Activated CD4-positive, alpha-beta T cell treated with anti-CD3 and anti-CD28 coated beads, Interleukin-2, amount 10 ng/mL, durations not matched to agents 24 days and 14 days (primary cell): Measurements from ENCODE around the gene TMEM132D. TPM values are rescaled to one million over a fixed set of nuclear protein-coding genes. Genes with fewer than 3 reads are reported as not detected.

Experiments used
- DNase-seq: peaks from one replicate; pipeline ENCODE4 v3.0.0; 2022
- H3K27ac Mint-ChIP-seq: one replicate; pipeline ENCODE4 v1.8.0; 2022; ENCODE audit warnings: mild to moderate bottlenecking, mixed read lengths
- H3K27me3 Mint-ChIP-seq: one replicate; pipeline ENCODE4 v1.8.0; 2022; ENCODE audit warnings: mixed read lengths
- H3K36me3 Mint-ChIP-seq: one replicate; pipeline ENCODE4 v1.8.0; 2022; ENCODE audit warnings: low read depth, mild to moderate bottlenecking, mixed read lengths
- H3K4me1 Mint-ChIP-seq: one replicate; pipeline ENCODE4 v1.8.0; 2021; ENCODE audit warnings: mixed read lengths
- H3K4me3 Mint-ChIP-seq: one replicate; pipeline ENCODE4 v1.8.0; 2022; ENCODE audit warnings: mild to moderate bottlenecking, moderate library complexity, mixed read lengths
- H3K9me3 Mint-ChIP-seq: one replicate; pipeline ENCODE4 v1.8.0; 2021; ENCODE audit warnings: mixed read lengths
- intact Hi-C: fragments of 100-400 bp; cut with micrococcal nuclease; formaldehyde crosslinking; loops from one replicate; pipeline ENCODE4 v1.15.1; 2023
- total RNA-seq: library from RNA; stranded (reverse); gene quantifications from 2 replicates; pipeline ENCODE4 v1.2.3, GENCODE V29; 2022

TMEM132D gene
- total RNA-seq, 1 donor from 2014 or later, result not detected

- no peak for DNase-seq
- Mint-ChIP-seq H3K36me3 (no peaks in the 10 kb centered on the region), H3K27me3 (no peaks in the 10 kb centered on the region), H3K27ac (no peak overlapping the region), H3K9me3 (peaks cover 2% of the 10 kb centered on the region), H3K4me3 (no peak overlapping the region), H3K4me1 (no peaks in the 10 kb centered on the region)
- intact Hi-C loops, result no loop called here
Observed at GRCh38 chr12:129325566-129325965, 578.3 kb downstream of the TMEM132D start.

DNA sequence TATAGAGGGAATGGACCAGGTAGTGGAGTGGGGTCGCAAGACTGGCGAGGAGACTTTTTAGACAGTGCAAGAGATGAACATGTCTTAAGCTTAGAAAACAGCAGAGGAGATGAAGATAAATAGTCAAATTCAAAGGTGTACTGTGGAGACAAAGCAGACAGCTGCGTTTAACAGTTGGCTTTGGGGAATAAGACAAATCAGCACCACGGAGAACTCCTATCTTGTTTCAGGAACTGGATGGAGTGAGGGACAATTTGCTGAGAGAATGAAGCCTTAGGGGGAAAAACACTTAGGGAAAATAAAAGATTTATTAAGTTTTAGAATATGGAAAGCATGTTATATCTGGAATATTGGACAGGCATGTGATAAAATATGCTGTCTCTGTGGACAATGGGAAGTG lies 591.8 kb downstream of the TMEM132D start:
- no peaks in the 10 kb centered on the region for H3K36me3 Mint-ChIP-seq
- intact Hi-C loops, result no loop called here
- no peaks in the 10 kb centered on the region for H3K4me1 Mint-ChIP-seq
- no peak for DNase-seq
- peaks cover 12% of the 10 kb centered on the region for H3K9me3 Mint-ChIP-seq
- H3K4me3 Mint-ChIP-seq, result no peak overlapping the region
- H3K27ac Mint-ChIP-seq, result no peak overlapping the region
- H3K27me3 Mint-ChIP-seq, result no peaks in the 10 kb centered on the region

DNA sequence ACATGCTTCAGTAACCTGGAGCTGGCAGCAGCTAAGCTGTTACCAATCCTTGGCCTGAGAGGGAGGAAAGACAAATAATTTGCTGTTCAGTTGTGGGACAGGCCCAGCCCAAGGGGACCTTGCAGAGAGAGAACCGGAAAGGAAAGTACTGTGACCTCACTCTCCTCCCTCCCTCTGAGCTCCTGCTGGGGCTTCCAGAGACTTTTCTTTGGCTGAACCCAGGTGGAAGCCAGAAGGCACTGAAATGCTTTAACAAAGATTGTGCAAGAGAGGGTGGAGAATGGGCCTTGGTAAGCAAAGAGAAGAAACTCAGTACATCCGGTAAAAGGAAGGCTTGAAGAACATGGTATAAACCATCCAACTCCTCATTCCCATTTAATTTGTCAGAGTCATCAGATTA lies 593.5 kb downstream of the TMEM132D start:
- Mint-ChIP-seq H3K4me1 (no peaks in the 10 kb centered on the region), H3K27ac (no peak overlapping the region)

GRCh38 chr12:129305851-129306250 lies 598.0 kb downstream of the TMEM132D start:
- DNase-seq, result no peak
- H3K4me1 Mint-ChIP-seq, result no peaks in the 10 kb centered on the region
- no peak overlapping the region for H3K4me3 Mint-ChIP-seq
- no peak overlapping the region for H3K27ac Mint-ChIP-seq
- intact Hi-C loops, result no loop called here
- H3K27me3 Mint-ChIP-seq, result no peaks in the 10 kb centered on the region
- H3K36me3 Mint-ChIP-seq, result no peaks in the 10 kb centered on the region
- H3K9me3 Mint-ChIP-seq, result peaks cover 10% of the 10 kb centered on the region

More for the DNA sequence above, 593.5 kb downstream of the TMEM132D start:
- no peak for DNase-seq
- H3K9me3 Mint-ChIP-seq, result peaks cover 12% of the 10 kb centered on the region
- H3K4me3 Mint-ChIP-seq, result no peak overlapping the region
- intact Hi-C loops, result no loop called here
- H3K36me3 Mint-ChIP-seq, result no peaks in the 10 kb centered on the region
- H3K27me3 Mint-ChIP-seq, result no peaks in the 10 kb centered on the region

DNA sequence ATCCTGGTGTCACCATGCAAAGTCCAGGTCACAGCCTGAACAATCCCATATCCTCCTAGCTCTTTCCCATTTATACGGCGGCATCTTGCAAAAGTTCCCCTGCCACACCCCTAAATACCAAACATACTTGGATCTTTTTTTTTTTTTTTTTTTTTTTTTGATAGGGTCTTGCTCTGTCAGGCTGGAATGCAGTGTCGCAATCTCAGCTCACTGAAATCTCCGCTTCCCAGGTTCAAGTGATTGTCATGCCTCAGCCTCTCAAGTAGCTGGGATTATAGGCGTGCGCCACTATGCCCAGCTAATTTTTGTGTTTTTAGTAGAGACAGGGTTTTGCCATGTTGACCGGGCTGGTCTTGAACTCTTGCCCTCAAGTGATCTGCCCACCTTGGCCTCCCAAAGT lies 599.3 kb downstream of the TMEM132D start:
- DNase-seq, result no peak

DNA sequence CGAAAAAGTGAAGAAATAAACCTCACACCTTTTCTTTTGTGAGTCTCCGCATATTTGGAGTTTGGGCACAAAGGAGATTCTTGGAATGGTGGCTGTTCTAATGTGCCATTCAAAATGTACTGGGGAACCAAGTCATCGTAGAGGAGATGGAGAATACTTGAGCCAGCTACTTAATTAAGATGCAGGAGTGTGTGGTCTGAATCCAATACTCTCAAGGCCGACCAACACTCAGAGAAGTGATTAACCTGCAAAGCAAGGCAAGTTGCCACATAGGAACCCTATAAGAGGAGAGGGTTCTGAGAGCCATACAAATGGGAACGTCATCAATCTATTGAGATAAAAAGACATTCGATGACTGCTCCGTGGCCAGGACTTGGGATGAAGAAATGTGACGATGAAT lies 603.8 kb downstream of the TMEM132D start:
- intact Hi-C loops, result no loop called here
- no peak overlapping the region for H3K27ac Mint-ChIP-seq
- H3K9me3 Mint-ChIP-seq, result peaks cover 13% of the 10 kb centered on the region
- H3K4me1 Mint-ChIP-seq, result no peaks in the 10 kb centered on the region
- no peaks in the 10 kb centered on the region for H3K27me3 Mint-ChIP-seq
- H3K4me3 Mint-ChIP-seq, result no peak overlapping the region
- H3K36me3 Mint-ChIP-seq, result no peaks in the 10 kb centered on the region
- no peak for DNase-seq

More for the DNA sequence above, 599.3 kb downstream of the TMEM132D start:
- H3K36me3 Mint-ChIP-seq, result no peaks in the 10 kb centered on the region
- no peak overlapping the region for H3K4me3 Mint-ChIP-seq
- peaks cover 13% of the 10 kb centered on the region for H3K9me3 Mint-ChIP-seq
- no peaks in the 10 kb centered on the region for H3K4me1 Mint-ChIP-seq
- no peak overlapping the region for H3K27ac Mint-ChIP-seq
- no peaks in the 10 kb centered on the region for H3K27me3 Mint-ChIP-seq
- intact Hi-C loops, result no loop called here

DNA sequence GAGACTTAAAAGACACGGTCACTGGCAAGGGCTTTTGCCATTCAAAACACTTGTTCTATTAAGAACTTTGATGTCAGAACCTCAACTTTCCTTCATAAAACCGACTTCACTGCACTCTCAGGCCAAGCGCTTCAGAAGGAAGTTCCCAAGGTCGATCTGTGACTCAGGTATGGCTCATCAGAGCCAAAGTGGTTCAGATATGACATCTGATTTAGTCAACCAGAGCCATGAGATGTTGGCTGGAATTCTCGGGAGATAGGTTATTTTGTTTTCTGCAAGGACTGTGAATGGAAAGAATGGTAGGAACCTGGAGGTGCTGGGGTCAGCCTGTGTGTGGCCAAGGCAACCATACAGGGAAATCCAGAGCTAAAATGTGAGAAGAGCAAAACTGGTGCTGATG lies 604.9 kb downstream of the TMEM132D start:
- no peak overlapping the region for H3K27ac Mint-ChIP-seq
- H3K4me3 Mint-ChIP-seq, result no peak overlapping the region
- no peaks in the 10 kb centered on the region for H3K4me1 Mint-ChIP-seq
- no peaks in the 10 kb centered on the region for H3K36me3 Mint-ChIP-seq
- intact Hi-C loops, result no loop called here
- H3K9me3 Mint-ChIP-seq, result peaks cover 8% of the 10 kb centered on the region
- no peaks in the 10 kb centered on the region for H3K27me3 Mint-ChIP-seq
- DNase-seq, result no peak

- Mint-ChIP-seq H3K9me3 (peaks cover 8% of the 10 kb centered on the region), H3K27ac (no peak overlapping the region), H3K4me3 (no peak overlapping the region), H3K4me1 (no peaks in the 10 kb centered on the region), H3K36me3 (no peaks in the 10 kb centered on the region), H3K27me3 (no peaks in the 10 kb centered on the region)
- no peak for DNase-seq
- intact Hi-C loops, result no loop called here
Observed at GRCh38 chr12:129296671-129297070, 607.2 kb downstream of the TMEM132D start.

- Mint-ChIP-seq H3K4me1 (no peaks in the 10 kb centered on the region), H3K4me3 (no peak overlapping the region), H3K9me3 (no peaks in the 10 kb centered on the region), H3K27me3 (no peaks in the 10 kb centered on the region), H3K27ac (no peak overlapping the region), H3K36me3 (no peaks in the 10 kb centered on the region)
- intact Hi-C loops, result no loop called here
- no peak for DNase-seq
Observed at GRCh38 chr12:129294868-129295267, 609.0 kb downstream of the TMEM132D start.

DNA sequence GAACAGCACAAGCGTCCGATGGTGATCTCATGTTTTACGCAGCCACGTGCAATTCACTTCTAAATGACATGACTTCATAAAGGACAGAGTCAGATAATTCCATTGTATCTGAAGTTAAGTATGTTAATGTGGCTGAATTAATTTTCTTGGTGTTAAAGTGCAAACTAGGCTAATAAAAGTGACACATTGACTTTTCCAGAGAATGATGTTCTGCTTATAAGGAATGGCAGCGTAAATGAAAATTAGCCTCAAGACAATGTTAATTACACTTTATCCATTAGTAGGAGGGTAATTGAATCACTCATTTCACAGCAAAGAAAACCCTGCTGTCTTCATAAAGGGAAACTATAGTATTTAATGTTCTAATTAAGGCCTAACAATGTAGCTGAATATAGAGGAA lies 624.1 kb downstream of the TMEM132D start:
- H3K36me3 Mint-ChIP-seq, result no peaks in the 10 kb centered on the region

DNA sequence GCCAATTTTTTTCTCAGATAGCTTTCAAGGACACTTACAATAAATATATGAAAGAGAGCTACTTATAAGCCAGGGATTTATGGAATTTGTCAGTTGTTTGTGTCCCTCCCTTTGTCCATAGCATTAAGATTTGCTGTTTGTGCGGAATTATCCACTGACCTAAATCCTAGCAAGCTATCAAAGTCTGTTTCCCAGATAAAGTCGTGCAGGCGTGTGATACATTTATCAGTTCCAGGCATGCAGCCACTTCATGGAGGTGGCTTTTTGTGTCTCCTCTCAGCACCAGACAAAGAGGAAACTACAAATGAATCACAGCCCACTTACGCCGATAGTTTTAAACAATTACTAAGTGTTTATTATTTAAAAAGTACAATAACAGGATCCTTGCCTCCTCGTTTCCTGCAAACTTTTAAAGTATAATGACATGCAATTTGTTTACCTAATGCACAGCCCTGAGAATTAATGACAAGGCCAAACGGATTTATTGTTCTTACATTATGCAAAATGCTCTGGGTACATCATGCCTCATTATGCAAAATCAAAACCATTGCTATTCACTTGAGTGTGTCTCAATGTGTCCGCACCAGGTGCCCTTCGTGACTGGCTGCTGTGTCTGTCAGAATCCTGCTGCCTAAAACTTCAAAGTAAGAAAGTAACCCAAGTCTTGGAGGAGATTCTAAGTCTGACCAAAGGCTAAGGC lies 627.3 kb downstream of the TMEM132D start:
- Mint-ChIP-seq H3K4me1 (no peaks in the 10 kb centered on the region), H3K27me3 (no peaks in the 10 kb centered on the region), H3K27ac (no peak overlapping the region), H3K4me3 (no peak overlapping the region), H3K9me3 (peaks cover 5% of the 10 kb centered on the region), H3K36me3 (no peaks in the 10 kb centered on the region)
- no peak for DNase-seq
- intact Hi-C loops, result no loop called here

More for the DNA sequence above, 624.1 kb downstream of the TMEM132D start:
- no peak overlapping the region for H3K27ac Mint-ChIP-seq
- no peak overlapping the region for H3K4me3 Mint-ChIP-seq
- no peaks in the 10 kb centered on the region for H3K27me3 Mint-ChIP-seq
- no peak for DNase-seq
- no peaks in the 10 kb centered on the region for H3K4me1 Mint-ChIP-seq
- intact Hi-C loops, result no loop called here
- H3K9me3 Mint-ChIP-seq, result no peaks in the 10 kb centered on the region

- DNase-seq, result no peak
- peaks cover 10% of the 10 kb centered on the region for H3K9me3 Mint-ChIP-seq
- H3K27me3 Mint-ChIP-seq, result no peaks in the 10 kb centered on the region
- H3K27ac Mint-ChIP-seq, result no peak overlapping the region
- H3K36me3 Mint-ChIP-seq, result no peaks in the 10 kb centered on the region
- no peaks in the 10 kb centered on the region for H3K4me1 Mint-ChIP-seq
- intact Hi-C loops, result no loop called here
- H3K4me3 Mint-ChIP-seq, result no peak overlapping the region
Observed at GRCh38 chr12:129269756-129270495, 633.9 kb downstream of the TMEM132D start.

DNA sequence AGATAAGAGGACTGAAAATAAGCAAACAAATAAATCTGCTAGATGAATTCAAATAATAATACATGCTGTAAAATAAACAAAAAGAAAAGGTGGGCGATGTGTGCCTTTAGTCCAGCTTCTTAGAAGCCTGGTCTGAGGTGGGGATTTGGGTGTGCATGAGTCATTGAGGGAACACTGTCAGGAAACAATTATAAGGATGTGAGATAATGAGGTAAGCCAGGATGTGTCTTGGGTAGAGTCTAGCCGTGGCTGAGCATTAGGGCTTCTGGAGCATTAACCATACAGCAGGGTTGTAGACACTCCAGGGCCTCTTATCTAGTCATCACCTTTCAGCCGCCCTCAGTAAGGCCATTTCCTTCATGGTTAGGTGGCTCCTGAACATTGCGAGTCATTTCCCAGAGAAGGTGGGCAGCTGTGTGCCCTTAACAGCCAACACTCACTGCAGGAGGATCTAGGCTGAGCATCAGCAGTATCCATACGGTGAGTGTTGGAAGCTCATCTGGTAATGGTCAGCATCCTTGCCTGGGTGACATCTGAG lies 645.0 kb downstream of the TMEM132D start:
- H3K36me3 Mint-ChIP-seq, result no peaks in the 10 kb centered on the region
- intact Hi-C loops, result no loop called here

GRCh38 chr12:129257524-129257923 lies 646.3 kb downstream of the TMEM132D start:
- intact Hi-C loops, result no loop called here
- Mint-ChIP-seq H3K4me3 (no peak overlapping the region), H3K27ac (no peak overlapping the region), H3K9me3 (peaks cover 9% of the 10 kb centered on the region), H3K4me1 (no peaks in the 10 kb centered on the region), H3K27me3 (no peaks in the 10 kb centered on the region), H3K36me3 (no peaks in the 10 kb centered on the region)
- DNase-seq, result no peak

More for the DNA sequence above, 645.0 kb downstream of the TMEM132D start:
- H3K27ac Mint-ChIP-seq, result no peak overlapping the region
- H3K9me3 Mint-ChIP-seq, result peaks cover 16% of the 10 kb centered on the region
- H3K4me1 Mint-ChIP-seq, result no peaks in the 10 kb centered on the region
- H3K27me3 Mint-ChIP-seq, result no peaks in the 10 kb centered on the region
- H3K4me3 Mint-ChIP-seq, result no peak overlapping the region
- no peak for DNase-seq
